ENCODE results near the gene MYO7A.

The MYO7A gene

DNA sequence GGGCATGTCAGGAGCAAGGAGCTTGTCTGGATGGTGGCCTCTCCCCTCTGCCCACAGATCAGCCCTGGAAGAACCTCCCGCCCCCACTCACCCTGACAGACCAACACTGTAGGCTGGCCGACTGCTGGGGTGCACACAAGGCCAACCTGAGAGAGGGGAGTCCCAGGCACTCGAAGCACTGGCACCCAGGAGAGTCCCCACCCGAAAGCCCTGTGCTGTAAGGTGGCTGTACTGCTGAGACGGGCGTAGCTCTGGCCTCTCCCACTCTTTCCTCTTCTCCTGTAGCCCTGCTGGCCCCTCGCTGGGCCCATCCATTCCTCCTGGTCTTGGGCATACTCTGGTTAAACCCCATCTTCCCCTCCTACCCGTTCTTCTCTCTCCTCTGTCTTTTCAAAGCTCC lies 39.7 kb downstream of the MYO7A start:
- DNase-seq (ENCODE audit: low spot score) = no peak

DNA sequence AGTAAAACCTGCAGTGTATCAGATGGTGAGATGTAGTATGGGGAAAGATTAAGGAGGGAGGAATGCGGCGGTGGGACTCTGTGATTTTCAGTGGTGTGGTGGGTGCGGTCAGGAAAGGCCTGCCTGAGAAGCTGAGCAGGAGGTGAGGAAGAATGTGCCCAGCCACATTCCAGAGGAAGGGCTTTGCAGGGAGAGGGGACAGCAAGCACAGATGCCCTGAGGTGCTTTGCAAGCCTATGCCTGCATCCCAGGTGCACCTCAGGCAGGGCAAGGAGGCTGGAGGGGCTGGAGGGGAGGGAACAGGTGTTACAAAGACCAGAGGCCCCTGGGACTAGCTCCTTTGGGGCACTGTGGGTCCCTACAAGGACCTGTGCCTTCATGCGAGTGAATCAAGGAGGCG lies 42.1 kb downstream of the MYO7A start:
- DNase-seq (ENCODE audit: low spot score) = no peak

DNA sequence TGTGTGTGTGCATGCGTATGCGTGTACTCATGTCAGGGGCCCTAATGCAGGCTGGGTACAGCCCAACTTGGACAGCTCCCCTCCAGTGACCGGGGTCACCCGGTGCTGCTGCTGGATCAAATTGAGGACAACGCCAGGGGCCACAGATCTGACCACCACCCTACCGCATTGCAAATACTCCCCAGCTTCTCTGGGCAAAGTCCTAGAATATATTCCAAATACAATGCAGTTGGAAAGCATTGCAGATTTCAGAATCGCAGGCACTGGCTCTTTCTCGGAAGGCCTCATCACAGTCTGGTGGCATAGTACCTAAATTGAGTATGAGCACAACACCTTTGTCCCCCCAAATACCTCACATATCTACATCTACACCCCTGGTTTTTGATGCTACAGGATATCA lies 43.2 kb downstream of the MYO7A start:
- no peak for DNase-seq (ENCODE audit: low spot score)

DNA sequence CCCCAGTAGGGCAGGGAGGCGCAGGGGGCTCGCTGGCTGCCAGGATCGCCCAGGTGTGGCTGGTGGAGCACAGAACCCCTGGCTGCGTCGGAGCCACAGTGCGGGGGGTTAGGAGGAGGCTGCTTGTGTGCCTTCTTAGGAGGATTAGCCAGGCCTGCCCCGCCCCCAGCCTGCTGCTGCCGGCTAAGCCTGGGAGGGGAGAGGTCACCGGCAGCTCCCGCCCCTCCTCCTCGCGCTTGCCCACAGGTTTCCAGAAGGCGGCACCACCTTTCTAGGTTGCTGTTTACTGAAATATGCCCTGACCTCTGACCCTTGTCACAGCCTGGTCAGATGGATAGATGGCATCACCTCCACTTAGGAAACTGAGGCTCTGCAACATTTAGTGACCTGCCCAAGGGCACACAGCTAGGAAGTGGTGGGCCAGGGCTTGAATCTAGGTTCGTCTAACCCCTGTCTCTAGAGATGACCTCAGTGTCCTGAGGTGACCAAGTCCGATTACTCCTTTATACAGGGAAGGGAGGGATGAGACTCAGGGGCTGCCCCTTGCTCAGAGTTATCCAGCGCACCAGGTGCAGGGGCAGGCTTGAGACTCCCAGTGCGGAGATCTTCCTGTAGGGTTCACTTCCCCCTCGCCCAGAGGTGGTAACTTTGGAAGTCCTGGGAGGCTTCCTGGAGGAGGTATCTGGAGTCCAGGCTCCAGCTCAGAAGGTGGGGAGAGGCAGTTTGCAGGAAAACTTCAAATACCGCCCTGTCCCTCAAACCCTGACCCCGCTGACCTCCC lies 44.0 kb downstream of the MYO7A start:
- no peak for DNase-seq (ENCODE audit: low spot score)

DNA sequence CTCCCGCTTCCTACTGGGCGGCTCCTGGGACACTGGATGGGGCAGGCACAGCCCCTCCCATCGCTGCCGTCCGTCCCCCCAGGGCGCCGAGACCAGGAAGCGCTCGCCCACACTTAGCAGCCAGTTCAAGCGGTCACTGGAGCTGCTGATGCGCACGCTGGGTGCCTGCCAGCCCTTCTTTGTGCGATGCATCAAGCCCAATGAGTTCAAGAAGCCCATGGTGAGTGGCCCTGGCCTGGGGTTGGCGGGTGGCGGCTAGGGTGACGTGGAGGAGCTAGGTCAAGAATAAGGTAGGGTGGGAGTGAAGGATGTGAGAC lies 44.6 kb downstream of the MYO7A start:
- DNase-seq (ENCODE audit: low spot score) = no peak

DNA sequence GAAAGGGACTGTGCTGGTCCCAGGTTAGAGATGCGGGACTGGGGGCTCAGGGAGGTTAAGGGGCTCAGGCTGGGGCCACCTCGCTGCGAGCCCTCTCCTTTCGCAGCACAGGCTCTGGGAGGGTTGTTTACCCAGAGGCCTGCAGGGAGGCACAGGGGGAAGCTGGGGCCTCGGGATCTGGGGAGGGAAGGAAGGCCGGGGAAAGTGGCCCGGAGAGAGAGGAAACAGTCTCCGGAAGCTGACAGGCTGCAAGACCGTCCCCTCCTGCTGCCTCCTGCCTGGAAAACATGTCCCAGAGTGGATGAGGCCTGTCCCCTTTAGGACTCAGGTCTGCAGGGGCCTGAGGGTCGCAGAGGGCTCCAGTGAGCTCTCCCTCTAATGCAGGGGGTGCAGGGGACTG lies 45.4 kb downstream of the MYO7A start:
- no peak for DNase-seq (ENCODE audit: low spot score)

DNA sequence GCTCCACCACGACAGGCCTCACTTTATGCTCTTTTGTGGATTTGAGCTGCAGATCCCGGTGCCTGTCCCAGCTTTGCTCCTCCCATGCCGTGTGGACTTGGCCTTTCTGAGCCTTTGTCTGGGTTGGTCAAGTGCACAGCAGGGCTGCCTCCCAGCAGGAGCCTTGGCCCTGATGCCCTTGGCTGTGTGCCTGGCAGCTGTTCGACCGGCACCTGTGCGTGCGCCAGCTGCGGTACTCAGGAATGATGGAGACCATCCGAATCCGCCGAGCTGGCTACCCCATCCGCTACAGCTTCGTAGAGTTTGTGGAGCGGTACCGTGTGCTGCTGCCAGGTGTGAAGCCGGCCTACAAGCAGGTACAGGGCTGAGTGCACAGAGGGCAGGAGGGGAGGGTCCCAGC lies 46.5 kb downstream of the MYO7A start:
- no peak for DNase-seq (ENCODE audit: low spot score)

DNA sequence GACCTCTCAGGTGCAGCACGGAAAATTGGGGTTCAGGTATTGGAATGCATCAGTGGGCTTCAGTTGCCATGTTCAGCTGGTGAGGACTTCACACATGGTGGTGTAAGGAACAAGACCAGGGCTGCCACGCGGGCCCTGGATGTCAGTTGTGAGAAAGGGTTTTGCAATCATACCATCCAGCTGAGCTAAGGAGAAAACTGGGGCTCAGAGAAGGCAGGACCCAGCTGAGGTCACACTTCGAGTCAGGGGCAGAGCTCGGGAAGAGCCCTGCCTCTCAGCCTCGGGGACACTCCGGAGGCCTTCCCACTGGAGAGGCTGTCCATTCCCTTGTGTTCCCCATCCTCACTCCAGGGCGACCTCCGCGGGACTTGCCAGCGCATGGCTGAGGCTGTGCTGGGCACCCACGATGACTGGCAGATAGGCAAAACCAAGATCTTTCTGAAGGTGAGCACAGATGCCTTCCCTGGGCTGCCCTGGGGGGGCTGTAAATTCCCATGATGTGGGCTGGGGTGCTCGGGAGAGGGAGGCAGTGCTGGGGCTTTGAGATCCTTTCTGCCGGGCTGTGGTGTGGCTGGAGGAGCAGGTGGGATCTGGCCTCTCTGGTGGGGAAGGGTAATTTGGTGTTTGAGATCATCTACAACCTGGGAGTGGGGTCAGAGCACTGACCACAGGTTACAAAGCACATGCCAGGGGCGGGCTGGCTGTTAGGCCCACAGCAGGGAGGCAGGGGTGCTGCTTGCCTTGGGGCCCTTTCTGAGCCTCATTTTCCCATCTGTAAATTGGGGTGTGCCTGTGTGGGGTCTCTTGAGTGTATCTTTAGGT lies 47.2 kb downstream of the MYO7A start:
- DNase-seq (ENCODE audit: low spot score) = no peak

DNA sequence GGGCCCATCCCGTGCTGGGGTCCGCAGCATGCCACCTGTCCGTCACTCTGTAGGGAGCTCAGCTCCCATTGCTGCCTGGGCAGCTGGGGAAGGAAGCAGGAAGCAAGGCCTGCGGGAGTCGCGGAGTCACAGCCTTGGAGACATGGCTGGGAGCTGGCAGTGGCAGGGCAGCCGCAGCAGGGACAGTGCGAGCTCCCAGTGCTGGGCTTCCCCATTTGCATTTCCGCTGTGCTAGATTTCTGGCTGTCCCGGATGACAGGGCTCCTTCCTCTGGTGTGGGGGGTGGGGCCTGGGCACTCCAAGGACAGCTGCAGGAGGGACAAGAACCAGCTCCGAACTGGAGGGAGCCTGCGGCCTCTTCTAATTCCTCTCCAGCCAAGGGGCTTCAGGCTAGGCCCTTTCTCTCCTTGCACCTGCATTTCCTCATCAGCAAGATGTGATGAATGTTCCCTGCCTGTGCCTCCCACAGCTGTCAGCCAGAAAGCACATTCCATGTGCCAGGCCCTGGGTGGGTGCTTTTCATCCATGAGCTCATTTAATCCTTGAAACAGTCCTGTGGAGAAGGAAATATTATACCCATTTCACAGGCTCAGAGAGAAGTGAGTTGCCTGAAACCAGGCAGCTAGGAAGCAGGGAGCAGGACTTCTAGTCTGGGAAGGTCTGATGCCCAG lies 48.0 kb downstream of the MYO7A start:
- no peak for DNase-seq (ENCODE audit: low spot score)

DNA sequence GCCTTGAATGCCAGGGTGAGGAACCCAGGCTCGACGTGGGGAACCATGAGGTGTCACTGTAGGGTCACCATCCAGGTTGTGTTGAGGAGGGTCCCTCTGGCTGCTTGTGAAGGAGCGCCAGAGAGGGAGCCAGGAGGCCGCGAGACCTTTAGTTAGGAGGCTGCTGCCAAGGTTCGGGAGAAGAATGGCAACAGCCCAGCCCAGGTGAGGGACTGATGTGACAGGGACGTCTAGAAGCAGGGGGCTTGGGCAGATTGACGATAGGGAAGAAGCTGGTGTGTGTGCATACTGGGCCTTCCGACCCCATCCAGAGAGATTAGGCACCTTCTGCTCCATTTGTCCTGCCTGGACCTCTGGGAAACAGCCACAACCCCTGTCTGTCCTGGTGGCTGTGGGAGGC lies 49.0 kb downstream of the MYO7A start:
- no peak for DNase-seq (ENCODE audit: low spot score)

DNA sequence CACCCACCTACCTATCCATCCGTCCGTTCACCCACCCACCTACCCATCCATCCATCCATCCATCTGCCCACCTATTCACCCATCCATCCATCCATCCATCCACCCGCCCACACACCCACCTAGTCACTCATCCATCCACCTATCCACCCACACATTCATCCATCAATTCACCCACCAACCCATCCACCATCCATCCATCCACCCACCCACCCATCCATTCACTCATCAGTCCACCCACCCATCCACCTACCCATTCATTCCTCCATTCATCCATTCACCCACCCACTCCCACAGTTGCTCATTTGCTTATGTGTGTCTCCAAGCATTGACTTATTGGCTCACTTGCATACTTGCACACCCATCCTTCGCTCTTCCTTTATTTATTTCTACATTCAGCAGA lies 50.1 kb downstream of the MYO7A start:
- no peak for DNase-seq (ENCODE audit: low spot score)

DNA sequence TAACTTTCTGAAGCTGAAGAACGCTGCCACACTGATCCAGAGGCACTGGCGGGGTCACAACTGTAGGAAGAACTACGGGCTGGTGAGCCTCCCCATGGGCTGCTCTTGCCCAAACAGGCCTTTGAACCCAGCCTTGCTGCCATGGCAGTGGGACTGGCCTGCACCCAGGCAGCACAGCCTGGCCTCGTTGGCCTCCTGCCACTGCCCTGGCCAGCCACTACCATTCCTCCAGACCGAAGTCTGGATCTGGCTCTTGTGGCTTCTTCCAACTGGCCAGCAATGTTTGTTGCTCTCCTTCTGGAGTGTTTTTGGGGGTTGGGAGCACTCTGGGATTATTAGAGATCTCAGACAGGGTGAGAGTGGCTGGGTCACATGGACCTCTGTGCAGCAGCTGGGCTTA lies 51.0 kb downstream of the MYO7A start:
- DNase-seq (ENCODE audit: low spot score) = no peak

DNA sequence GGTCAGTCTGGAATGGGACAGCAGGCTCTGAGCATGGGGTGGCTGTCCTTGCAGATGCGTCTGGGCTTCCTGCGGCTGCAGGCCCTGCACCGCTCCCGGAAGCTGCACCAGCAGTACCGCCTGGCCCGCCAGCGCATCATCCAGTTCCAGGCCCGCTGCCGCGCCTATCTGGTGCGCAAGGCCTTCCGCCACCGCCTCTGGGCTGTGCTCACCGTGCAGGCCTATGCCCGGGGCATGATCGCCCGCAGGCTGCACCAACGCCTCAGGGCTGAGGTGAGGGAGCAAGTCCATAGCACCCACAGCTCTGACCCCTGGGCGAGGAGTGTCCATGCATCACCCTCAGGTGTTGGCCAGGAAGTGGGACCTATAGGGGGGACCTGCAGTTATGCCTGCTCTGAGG lies 51.6 kb downstream of the MYO7A start:
- DNase-seq (ENCODE audit: low spot score) = no peak

DNA sequence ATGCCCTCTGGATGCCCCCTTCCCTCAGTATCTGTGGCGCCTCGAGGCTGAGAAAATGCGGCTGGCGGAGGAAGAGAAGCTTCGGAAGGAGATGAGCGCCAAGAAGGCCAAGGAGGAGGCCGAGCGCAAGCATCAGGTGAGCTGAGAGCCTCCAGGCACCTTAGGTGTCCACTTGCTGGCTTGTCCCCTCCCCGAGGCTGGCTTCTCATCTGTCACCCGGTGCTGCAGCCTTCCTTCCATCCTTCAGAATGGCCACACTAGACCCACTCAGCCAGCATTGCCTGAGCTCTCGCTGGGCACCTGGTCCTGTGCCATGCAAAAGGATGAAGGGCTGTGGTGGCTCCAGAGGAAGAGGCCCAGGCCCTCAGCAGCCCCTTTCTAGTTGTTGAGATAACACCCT lies 52.3 kb downstream of the MYO7A start:
- DNase-seq (ENCODE audit: low spot score) = no peak

DNA sequence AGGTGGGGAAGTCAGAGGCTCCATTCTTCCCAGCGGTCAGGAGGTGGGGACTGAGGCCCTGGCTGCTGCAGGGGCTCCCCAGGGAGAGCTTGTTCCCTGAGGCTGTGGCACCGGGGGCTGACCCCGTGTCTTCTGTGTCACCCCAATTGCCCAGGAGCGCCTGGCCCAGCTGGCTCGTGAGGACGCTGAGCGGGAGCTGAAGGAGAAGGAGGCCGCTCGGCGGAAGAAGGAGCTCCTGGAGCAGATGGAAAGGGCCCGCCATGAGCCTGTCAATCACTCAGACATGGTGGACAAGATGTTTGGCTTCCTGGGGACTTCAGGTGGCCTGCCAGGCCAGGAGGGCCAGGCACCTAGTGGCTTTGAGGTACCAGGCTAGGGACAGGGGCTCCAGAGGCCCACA lies 53.2 kb downstream of the MYO7A start:
- DNase-seq (ENCODE audit: low spot score) = no peak

DNA sequence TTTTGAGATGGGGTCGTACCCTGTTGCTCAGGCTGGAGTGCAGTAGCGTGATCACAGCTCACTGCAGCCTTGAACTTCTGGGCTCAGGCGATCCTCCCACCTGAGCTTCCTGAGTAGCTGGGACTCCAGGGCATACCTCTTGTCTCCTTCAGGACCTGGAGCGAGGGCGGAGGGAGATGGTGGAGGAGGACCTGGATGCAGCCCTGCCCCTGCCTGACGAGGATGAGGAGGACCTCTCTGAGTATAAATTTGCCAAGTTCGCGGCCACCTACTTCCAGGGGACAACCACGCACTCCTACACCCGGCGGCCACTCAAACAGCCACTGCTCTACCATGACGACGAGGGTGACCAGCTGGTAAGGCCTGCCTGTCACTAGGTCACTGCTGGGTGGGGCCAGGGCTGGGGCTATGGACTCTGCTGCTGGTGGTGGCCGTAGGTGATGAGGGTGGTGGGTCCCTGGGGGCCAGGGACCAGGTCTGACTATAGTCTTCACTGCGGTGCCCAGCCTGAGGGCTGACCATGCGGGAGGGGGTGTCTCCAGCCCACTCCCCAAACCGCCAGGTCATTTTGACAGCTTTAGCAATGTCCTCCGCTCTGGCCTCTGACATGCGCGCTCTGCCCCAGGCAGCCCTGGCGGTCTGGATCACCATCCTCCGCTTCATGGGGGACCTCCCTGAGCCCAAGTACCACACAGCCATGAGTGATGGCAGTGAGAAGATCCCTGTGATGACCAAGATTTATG lies 53.9 kb downstream of the MYO7A start:
- no peak for DNase-seq (ENCODE audit: low spot score)

DNA sequence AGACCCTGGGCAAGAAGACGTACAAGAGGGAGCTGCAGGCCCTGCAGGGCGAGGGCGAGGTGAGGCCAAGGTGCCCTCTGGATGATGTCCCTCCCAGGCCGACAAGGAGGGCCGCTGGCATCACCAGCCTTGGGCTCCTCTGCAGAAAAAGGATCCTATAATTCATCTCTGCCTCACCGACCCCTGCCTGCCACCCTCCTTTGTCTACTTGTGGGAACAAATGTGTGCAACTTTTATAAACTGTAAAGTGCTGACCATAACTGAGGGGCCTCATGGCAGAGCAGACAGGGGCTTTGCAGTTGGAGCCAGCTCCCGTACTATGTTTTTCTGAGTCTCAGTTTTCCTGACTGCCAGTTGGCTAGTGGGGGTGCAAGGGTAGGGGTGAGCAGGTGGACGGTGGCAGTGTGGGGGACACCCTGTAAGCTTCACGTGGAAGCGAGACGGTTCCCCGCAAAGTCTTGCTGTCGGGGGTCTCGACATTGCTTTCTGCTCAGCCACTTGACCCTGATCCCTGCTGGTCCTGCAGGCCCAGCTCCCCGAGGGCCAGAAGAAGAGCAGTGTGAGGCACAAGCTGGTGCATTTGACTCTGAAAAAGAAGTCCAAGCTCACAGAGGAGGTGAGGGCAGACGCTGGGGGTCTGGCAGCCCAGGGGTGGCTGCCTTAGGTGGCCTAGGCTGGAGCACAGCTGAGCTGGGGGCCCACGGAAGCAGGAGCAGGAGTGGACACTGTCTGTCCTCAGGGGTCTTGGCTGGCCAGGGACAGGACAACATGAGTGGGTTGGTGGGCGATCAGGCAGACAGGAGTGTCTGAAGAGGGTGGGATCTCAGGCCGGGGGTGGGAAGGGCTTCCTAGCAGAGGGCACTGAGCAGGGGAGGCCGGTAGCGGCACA lies 54.7 kb downstream of the MYO7A start:
- no peak for DNase-seq (ENCODE audit: low spot score)

DNA sequence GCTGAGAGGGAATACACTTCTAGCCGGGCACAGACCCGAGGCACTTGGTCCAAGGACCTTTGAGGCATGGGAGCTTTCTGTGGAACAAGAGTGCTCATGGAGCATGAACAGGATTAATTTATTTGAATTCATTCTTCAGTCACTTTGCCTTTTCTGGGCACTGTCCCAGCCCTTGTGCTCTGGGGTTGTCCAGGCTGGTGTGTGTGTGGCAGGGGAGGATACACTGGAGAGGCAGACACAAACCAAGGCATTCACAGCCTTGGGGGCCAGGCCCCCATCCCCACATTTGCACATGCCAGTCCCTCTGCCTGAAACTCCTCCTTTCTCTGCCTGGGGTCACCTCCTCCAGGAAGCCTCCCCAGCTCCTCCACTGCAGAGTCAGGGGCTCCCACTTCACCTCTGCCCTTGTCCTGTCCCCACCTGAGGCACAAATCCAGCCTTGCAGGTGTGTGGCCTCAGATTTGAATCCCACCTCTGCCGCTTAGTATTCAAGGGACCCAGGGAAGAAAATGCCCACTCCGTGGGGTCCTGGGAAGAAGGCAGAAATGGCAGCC lies 55.5 kb downstream of the MYO7A start:
- DNase-seq (ENCODE audit: low spot score) = no peak

DNA sequence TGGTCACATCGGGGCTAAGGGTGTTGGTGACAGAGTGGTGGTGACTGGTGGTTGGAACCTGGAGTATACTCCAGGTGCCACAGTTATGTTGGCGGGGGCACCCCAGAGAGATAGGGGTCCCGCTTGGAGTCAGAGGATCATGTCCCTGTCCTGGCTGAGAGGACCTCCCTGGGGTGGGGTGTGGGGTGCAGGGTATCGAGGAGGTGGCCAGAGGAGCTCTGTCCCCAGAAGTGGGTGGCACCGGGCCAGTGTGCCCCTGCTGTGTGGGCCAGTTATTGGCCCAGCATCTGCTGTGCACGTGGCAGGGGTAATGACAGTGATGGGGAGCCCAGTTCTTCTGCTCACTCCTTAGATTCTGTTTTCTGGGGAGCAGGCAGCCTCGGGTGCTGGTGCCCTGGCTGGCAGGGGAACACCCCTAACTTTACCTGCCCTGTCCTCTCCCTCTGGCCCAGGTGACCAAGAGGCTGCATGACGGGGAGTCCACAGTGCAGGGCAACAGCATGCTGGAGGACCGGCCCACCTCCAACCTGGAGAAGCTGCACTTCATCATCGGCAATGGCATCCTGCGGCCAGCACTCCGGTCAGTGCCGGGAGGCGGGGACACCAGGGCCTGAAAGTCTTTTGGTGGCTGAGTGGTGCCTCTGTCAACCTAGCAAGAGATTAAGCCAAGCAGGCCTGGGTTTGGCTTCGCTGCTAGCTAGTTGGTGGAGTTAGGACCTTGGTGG lies 56.3 kb downstream of the MYO7A start:
- DNase-seq (ENCODE audit: low spot score) = no peak

DNA sequence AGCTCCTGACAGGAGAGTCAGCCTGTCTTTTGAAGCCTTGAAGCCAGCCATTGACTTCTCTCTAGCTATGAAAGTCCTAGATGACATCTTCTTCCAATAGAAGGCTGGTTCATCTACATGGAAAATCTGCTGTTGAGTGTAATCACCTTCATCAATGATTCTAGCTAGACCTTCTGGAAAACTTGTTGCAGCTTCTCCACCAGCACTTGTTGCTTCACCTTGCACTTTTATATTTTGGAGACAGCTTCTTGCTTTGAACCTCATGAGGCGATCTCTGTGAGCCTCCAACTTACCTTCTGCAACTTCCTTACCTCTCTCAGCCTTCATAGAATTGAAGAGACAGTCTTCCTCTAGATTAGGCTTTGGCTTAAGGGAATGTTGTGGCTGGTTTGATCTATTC lies 58.3 kb downstream of the MYO7A start:
- DNase-seq (ENCODE audit: low spot score) = no peak

Data from CD4-positive, alpha-beta T cell treated with Interleukin-6 at 100 ng/mL for 8 hours (primary cell).